Stimulated activated CD4-positive, alpha-beta T cell treated with anti-CD3 and anti-CD28 coated beads, Interleukin-2, amount 100 ng/mL, for 4 hours (primary cell): ENCODE data around the gene SRGAP3.
"Not testable (repeated sequence)": the region's sequence is repeated elsewhere in the genome, so short reads cannot be mapped to it uniquely, and the experiment has no call there.

Source experiments
- DNase-seq: peaks from one replicate; pipeline ENCODE4 v3.0.0-alpha.2; 2020; ENCODE audit warnings: low read depth

The SRGAP3 gene

GRCh38 chr3:9110802-9111201 lies 138.6 kb downstream of the SRGAP3 start:
- DNase-seq, result no peak

GRCh38 chr3:9110316-9110715 lies 139.1 kb downstream of the SRGAP3 start:
- no peak for DNase-seq

- no peak for DNase-seq
Measured at GRCh38 chr3:9109568-9109914, 139.9 kb downstream of the SRGAP3 start.

GRCh38 chr3:9108876-9109567 lies 140.4 kb downstream of the SRGAP3 start:
- DNase-seq, result no peak

GRCh38 chr3:9107738-9108137 lies 141.7 kb downstream of the SRGAP3 start:
- no peak for DNase-seq

- no peak for DNase-seq
Measured at GRCh38 chr3:9105421-9105820, 144.0 kb downstream of the SRGAP3 start.

- no peak for DNase-seq
Measured at GRCh38 chr3:9104121-9104520, 145.3 kb downstream of the SRGAP3 start.

GRCh38 chr3:9102240-9102981 lies 147.0 kb downstream of the SRGAP3 start:
- no peak for DNase-seq

GRCh38 chr3:9101286-9101685 lies 148.2 kb downstream of the SRGAP3 start:
- DNase-seq, result no peak

GRCh38 chr3:9100513-9100894 lies 148.9 kb downstream of the SRGAP3 start:
- DNase-seq, result no peak

- no peak for DNase-seq
Measured at GRCh38 chr3:9099702-9100512, 149.5 kb downstream of the SRGAP3 start.

GRCh38 chr3:9098716-9099675 lies 150.4 kb downstream of the SRGAP3 start:
- DNase-seq, result no peak

GRCh38 chr3:9097495-9097894 lies 152.0 kb downstream of the SRGAP3 start:
- DNase-seq, result no peak

- DNase-seq, result no peak
Measured at GRCh38 chr3:9091486-9092235, 157.8 kb downstream of the SRGAP3 start.

GRCh38 chr3:9088441-9089353 lies 160.7 kb downstream of the SRGAP3 start:
- DNase-seq, result no peak

GRCh38 chr3:9087831-9088413 lies 161.5 kb downstream of the SRGAP3 start:
- no peak for DNase-seq

GRCh38 chr3:9085428-9085827 lies 164.0 kb downstream of the SRGAP3 start:
- not testable (repeated sequence) for DNase-seq

- no peak for DNase-seq
Measured at GRCh38 chr3:9081184-9081818, 168.1 kb downstream of the SRGAP3 start.

GRCh38 chr3:9080163-9080562 lies 169.3 kb downstream of the SRGAP3 start:
- DNase-seq, result no peak
